GM18511 (cell line): ENCODE data around the gene CAV3.
A peak's percentile ranks its signal among the peaks of the same experiment; 100 is the strongest.

Experiments used
- ATAC-seq: cut with Tn5 transposase; IDR thresholded peaks from one replicate; pipeline ENCODE4 v1.9.1; 2021; ENCODE audit warnings: mild to moderate bottlenecking, moderate library complexity; ENCODE audit not compliant: unreplicated experiment

The CAV3 gene

GRCh38 chr3:8734137-8734878, 706 bp downstream of the CAV3 start:
- no peak for ATAC-seq

- ATAC-seq: no peak
Measured at GRCh38 chr3:8734908-8735307, 1.3 kb downstream of the CAV3 start.

GRCh38 chr3:8736436-8736835, 2.8 kb downstream of the CAV3 start:
- ATAC-seq: no peak

- no peak for ATAC-seq
Measured at GRCh38 chr3:8737301-8737700, 3.7 kb downstream of the CAV3 start.

GRCh38 chr3:8737823-8738222, 4.2 kb downstream of the CAV3 start:
- ATAC-seq: no peak

GRCh38 chr3:8738639-8739038, 5.0 kb downstream of the CAV3 start:
- ATAC-seq: no peak

GRCh38 chr3:8739757-8740504, 6.3 kb downstream of the CAV3 start:
- peak; percentile 85 for ATAC-seq

GRCh38 chr3:8741581-8742261, 8.1 kb downstream of the CAV3 start:
- ATAC-seq: no peak

- no peak for ATAC-seq
Measured at GRCh38 chr3:8743021-8743601, 9.5 kb downstream of the CAV3 start.

- ATAC-seq: no peak
Measured at GRCh38 chr3:8743911-8744310, 10.3 kb downstream of the CAV3 start.

GRCh38 chr3:8745619-8746370, 12.2 kb downstream of the CAV3 start:
- ATAC-seq: no peak

- ATAC-seq: no peak
Measured at GRCh38 chr3:8746780-8747345, 13.3 kb downstream of the CAV3 start.

- ATAC-seq: no peak
Measured at GRCh38 chr3:8749316-8749715, 15.7 kb downstream of the CAV3 start.

- ATAC-seq: no peak
Measured at GRCh38 chr3:8752832-8753231, 19.2 kb downstream of the CAV3 start.

GRCh38 chr3:8755097-8755496, 21.5 kb downstream of the CAV3 start:
- no peak for ATAC-seq

- ATAC-seq: no peak
Measured at GRCh38 chr3:8755564-8756237, 22.1 kb downstream of the CAV3 start.

- no peak for ATAC-seq
Measured at GRCh38 chr3:8756671-8757070, 23.1 kb downstream of the CAV3 start.

- ATAC-seq: no peak
Measured at GRCh38 chr3:8757551-8758518, 24.2 kb downstream of the CAV3 start.
